OCI-LY3 (cell line): ENCODE data around the gene MRPL1.

Source experiments
- EZH2phosphoT487 ChIP-seq: fragments of 200-600 bp; shearing (Covaris generic); IDR thresholded peaks from 2 replicates; pipeline ENCODE4 v1.6.1; 2018; ENCODE audit warnings: antibody characterized with exemption, mixed run types, low read depth
- TF ChIP-seq, protein P1 (sequence below): fragments of 200-600, 300-600 bp; sonication (generic); IDR thresholded peaks from 2 replicates; pipeline ENCODE4 v1.5.1; 2014; ENCODE audit warnings: antibody characterized with exemption, low read length, low read depth

DNA sequence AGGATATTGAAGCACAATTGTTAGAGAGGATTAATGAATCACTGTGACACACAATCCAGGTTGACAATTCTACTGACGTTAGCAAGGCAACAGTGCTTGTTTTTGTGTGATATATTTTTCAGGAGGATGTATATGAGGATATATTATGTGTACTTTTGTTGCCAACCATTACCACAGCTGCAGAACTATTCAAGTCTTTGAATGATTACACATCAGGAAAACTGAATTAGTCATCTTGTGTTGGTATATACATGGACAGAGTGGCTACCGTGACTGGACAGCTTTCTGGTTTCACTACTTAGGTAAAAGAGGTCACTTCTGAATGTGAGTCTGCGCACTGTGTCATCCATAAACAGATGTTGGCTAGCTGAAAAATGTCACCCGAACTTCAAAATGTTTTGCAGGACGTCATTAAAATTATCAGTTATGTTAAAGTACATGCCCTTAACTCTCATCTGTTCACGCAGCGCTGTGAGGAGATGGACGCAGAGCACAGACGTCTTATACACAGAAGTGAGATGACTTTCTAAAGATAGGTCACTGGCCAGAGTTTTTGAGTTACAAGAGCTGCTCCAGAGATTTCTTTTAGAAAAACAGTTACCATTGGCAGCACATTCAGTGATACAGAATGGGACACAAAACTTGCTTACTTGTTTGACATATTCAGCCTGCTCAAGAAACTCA, 69.0 kb downstream of the MRPL1 start:
- TF ChIP-seq, protein P1, sequence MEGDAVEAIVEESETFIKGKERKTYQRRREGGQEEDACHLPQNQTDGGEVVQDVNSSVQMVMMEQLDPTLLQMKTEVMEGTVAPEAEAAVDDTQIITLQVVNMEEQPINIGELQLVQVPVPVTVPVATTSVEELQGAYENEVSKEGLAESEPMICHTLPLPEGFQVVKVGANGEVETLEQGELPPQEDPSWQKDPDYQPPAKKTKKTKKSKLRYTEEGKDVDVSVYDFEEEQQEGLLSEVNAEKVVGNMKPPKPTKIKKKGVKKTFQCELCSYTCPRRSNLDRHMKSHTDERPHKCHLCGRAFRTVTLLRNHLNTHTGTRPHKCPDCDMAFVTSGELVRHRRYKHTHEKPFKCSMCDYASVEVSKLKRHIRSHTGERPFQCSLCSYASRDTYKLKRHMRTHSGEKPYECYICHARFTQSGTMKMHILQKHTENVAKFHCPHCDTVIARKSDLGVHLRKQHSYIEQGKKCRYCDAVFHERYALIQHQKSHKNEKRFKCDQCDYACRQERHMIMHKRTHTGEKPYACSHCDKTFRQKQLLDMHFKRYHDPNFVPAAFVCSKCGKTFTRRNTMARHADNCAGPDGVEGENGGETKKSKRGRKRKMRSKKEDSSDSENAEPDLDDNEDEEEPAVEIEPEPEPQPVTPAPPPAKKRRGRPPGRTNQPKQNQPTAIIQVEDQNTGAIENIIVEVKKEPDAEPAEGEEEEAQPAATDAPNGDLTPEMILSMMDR, result no peak
- no peak for TF ChIP-seq EZH2phosphoT487
